Skeletal muscle tissue (tissue), 4 donors: ENCODE measurements around the gene SNX30. TPM values are rescaled to one million over a fixed set of nuclear protein-coding genes. Genes with fewer than 3 reads are reported as not detected.

ENCODE experiments used
- H3K27ac ChIP-seq: one replicate; pipeline ENCODE4 v1.7.0; 2013; ENCODE audit warnings: mild to moderate bottlenecking, low read depth, low read length, inconsistent platforms
- H3K27me3 ChIP-seq, 3 donors: one replicate each; pipeline ENCODE4 v1.7.0; 2013; ENCODE audit warnings: low read length in 3 of 3; ENCODE audit not compliant: control insufficient read depth in 3 of 3, insufficient read depth in 3 of 3
- H3K36me3 ChIP-seq, 3 donors: one replicate each; pipeline ENCODE4 v1.7.0; 2013; ENCODE audit warnings: low read length in 3 of 3; ENCODE audit not compliant: control insufficient read depth in 3 of 3, insufficient read depth in 3 of 3
- H3K4me1 ChIP-seq, 3 donors: one replicate each; pipeline ENCODE4 v1.7.0; 2013; ENCODE audit warnings: low read length in 3 of 3, mild to moderate bottlenecking in 3 of 3; ENCODE audit not compliant: control insufficient read depth in 3 of 3, insufficient read depth in 3 of 3
- H3K4me3 ChIP-seq, 3 donors: one replicate each; pipeline ENCODE4 v1.7.0; 2013; ENCODE audit warnings: low read length in 3 of 3
- H3K9ac ChIP-seq, 3 donors: one replicate each; pipeline ENCODE4 v1.7.0; 2013; ENCODE audit warnings: low read length in 3 of 3, mild to moderate bottlenecking in 3 of 3, moderate library complexity in 2 of 3, low read depth in 1 of 3
- H3K9me3 ChIP-seq, 3 donors: one replicate each; pipeline ENCODE4 v1.7.0; 2013; ENCODE audit warnings: low read length in 3 of 3; ENCODE audit not compliant: control insufficient read depth in 3 of 3
- total RNA-seq: library from RNA; depleted of rRNA; stranded (reverse); fragments of >200 nt; gene quantifications from one replicate; pipeline ENCODE4 v1.2.3, GENCODE V29; 2014
- donor health status: Osteomylitis.

The SNX30 gene
- total RNA-seq, result 8.9 TPM

DNA sequence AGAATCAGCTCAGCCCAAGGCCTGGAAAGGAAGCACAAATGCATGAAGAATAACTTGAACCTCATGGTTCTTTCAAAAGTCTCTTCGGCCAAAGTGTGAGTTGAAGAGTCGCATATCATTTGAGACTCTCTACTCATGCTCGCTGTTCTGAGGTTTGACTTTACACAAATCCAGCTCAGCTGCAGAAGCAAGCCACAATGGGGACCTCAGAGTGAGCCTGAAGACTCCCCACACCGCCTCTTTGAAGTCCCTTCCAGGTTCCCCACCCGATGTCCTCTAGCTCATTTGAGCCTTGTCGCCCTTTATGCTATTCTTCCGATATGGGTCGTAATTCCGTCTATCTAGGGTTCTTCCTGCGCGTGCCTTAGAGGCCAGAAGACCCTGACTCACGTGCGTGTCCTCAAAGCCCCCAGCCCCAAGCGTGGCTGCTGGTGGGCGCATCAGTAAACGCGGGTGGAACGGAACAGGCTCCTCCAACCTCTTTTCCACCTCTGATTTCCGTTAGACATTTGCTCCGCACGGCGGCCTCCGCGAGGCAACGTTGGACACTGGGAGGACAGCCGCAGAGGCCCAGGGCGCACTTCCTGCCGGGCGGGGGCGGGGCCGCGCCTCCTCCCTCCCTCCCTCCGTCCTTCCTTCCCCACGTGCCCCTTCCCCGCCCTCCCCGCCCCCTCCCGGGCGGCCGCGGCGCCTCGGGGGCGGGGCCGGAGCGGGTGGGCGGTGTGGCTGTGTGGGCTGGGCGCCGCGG lies at the start of gene SNX30:
Gene SNX30, plus strand, starts transcription at position 745 of the 748 bp plus-strand sequence. CDS start 242 bp downstream, outside the sequence.
- peak within 1 kb of the TSS; percentile 72 for H3K27ac ChIP-seq
- H3K9ac ChIP-seq, result peak within 1 kb of the TSS; percentile 74 to 93 (median 88)
- H3K4me1 ChIP-seq, result peaks cover 18 to 44% (median 21%) of the 10 kb centered on the region in 3 donors
- no peaks in the 10 kb centered on the region for H3K36me3 ChIP-seq
- no peaks in the 10 kb centered on the region for H3K9me3 ChIP-seq
- peak within 1 kb of the TSS; percentile 89 to 96 (median 93) for H3K4me3 ChIP-seq
- H3K27me3 ChIP-seq, result no peaks in the 10 kb centered on the region

- Histone ChIP-seq H3K4me3 (no peak overlapping the region), H3K4me1 (no peaks in the 10 kb centered on the region), H3K9ac (no peak overlapping the region), H3K36me3 (no peaks in the 10 kb centered on the region), H3K27ac (no peak overlapping the region), H3K9me3 (no peaks in the 10 kb centered on the region), H3K27me3 (no peaks in the 10 kb centered on the region)
Measured at GRCh38 chr9:112703304-112703703, 47.3 kb upstream of the SNX30 start.

- Histone ChIP-seq H3K27me3 (no peaks in the 10 kb centered on the region), H3K9me3 (no peaks in the 10 kb centered on the region), H3K9ac (no peak overlapping the region), H3K36me3 (no peaks in the 10 kb centered on the region), H3K4me3 (no peak overlapping the region), H3K4me1 (no peaks in the 10 kb centered on the region), H3K27ac (no peak overlapping the region)
Measured at GRCh38 chr9:112705768-112706427, 44.7 kb upstream of the SNX30 start.

GRCh38 chr9:112711050-112711689 lies 39.4 kb upstream of the SNX30 start:
- H3K9me3 ChIP-seq, result no peaks in the 10 kb centered on the region
- H3K27ac ChIP-seq, result no peak overlapping the region
- no peaks in the 10 kb centered on the region for H3K27me3 ChIP-seq
- H3K4me3 ChIP-seq, result no peak overlapping the region
- no peaks in the 10 kb centered on the region for H3K4me1 ChIP-seq
- H3K9ac ChIP-seq, result no peak overlapping the region
- peaks cover 0 to 10% (median 6%) of the 10 kb centered on the region in 3 donors for H3K36me3 ChIP-seq

- Histone ChIP-seq H3K9me3 (no peaks in the 10 kb centered on the region), H3K36me3 (peaks cover 0 to 10% (median 6%) of the 10 kb centered on the region in 3 donors), H3K27ac (no peak overlapping the region), H3K4me3 (no peak overlapping the region), H3K9ac (no peak overlapping the region), H3K27me3 (no peaks in the 10 kb centered on the region), H3K4me1 (peaks cover 5 to 10% (median 6%) of the 10 kb centered on the region in 3 donors)
Measured at GRCh38 chr9:112712678-112713077, 37.9 kb upstream of the SNX30 start.

- Histone ChIP-seq H3K4me3 (peak within 1 kb of the TSS; percentile 93 to 97 (median 96)), H3K27me3 (no peaks in the 10 kb centered on the region), H3K27ac (peak within 1 kb of the TSS; percentile 90), H3K36me3 (peaks cover 0 to 7% (median 6%) of the 10 kb centered on the region in 3 donors), H3K9ac (peak within 1 kb of the TSS; percentile 90 to 93 (median 93)), H3K9me3 (no peaks in the 10 kb centered on the region), H3K4me1 (peaks cover 5 to 13% (median 6%) of the 10 kb centered on the region in 3 donors)
Measured at GRCh38 chr9:112717661-112718331, 32.8 kb upstream of the SNX30 start, which contains the start of gene INIP. Gene INIP (minus strand): TSS chr9:112718117. CDS start chr9:112716485, 1,632 bp downstream.

DNA sequence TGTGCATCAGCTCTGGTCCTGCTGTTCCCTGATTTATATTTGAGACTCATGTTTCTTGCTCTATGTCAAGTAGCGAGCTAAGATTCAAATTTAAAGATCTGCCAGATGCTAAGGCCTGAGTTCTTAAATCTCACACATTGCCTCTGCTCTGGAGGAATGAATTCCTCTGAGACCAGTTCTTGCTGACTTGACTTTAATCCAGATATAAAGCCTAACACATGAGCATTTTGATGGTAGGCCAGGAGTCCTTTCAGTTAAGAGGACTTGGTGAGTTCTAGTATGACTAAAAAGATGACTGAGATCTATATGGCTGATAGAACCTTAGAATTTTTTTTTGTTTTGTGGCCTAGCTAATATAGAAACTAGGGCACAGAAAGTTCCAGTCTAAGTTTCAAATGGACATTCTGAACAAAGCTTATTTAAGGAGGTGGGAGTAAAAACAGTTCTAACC lies 31.3 kb upstream of the SNX30 start:
- no peak overlapping the region for H3K4me3 ChIP-seq
- H3K9ac ChIP-seq, result no peak overlapping the region
- no peak overlapping the region for H3K27ac ChIP-seq
- H3K4me1 ChIP-seq, result peaks cover 5 to 13% (median 6%) of the 10 kb centered on the region in 3 donors
- H3K9me3 ChIP-seq, result no peaks in the 10 kb centered on the region
- H3K27me3 ChIP-seq, result no peaks in the 10 kb centered on the region
- peaks cover 0 to 6% (median 3%) of the 10 kb centered on the region in 3 donors for H3K36me3 ChIP-seq

GRCh38 chr9:112719696-112720095 lies 30.9 kb upstream of the SNX30 start:
- Histone ChIP-seq H3K4me1 (peaks cover 5 to 13% (median 6%) of the 10 kb centered on the region in 3 donors), H3K4me3 (no peak overlapping the region), H3K27me3 (no peaks in the 10 kb centered on the region), H3K9me3 (no peaks in the 10 kb centered on the region), H3K27ac (no peak overlapping the region), H3K9ac (no peak overlapping the region), H3K36me3 (peaks cover 0 to 5% (median 2%) of the 10 kb centered on the region in 3 donors)

DNA sequence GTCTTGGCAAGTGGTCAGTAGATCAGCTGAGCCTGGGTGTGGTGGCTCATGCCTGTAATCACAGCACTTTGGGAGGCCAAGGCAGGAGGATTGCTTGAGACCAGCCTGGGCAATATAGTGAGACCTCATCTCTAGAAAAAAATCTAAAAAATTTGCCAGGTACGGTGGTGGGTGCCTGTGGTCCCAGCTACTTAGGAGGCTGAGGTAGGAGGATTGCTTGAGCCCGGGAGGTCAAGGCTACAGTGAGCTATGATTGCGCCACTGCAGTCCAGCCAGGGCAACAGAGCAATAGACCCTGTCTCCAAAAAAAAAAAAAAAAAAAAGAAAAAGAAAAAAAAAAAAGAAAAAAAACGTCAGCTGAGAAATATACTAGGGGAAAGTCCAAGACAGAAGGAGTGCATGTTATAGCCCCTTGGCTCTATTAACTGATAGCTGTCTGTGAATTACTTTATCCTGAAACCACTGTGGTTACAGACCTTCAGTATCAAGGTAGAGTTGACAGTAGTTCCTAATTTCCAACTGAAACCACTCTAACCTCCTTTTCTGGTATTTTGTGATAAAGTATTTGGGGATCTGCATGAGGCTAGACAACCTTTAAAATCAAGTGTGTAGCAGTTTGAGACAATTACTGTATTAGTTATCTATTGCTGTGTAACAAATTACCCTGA lies 30.3 kb upstream of the SNX30 start:
- Histone ChIP-seq H3K9me3 (no peaks in the 10 kb centered on the region), H3K36me3 (no peaks in the 10 kb centered on the region), H3K4me1 (peaks cover 5 to 13% (median 6%) of the 10 kb centered on the region in 3 donors), H3K4me3 (no peak overlapping the region), H3K27ac (no peak overlapping the region), H3K27me3 (no peaks in the 10 kb centered on the region), H3K9ac (no peak overlapping the region)
